Fibroblast of the aortic adventitia (primary cell): ENCODE results near the gene ZNF775. TPM values are rescaled to one million over a fixed set of nuclear protein-coding genes. Genes with fewer than 3 reads are reported as not detected.

Source experiments
- DNase-seq: peaks from one replicate; pipeline ENCODE4 v3.0.0-alpha.2; 2010; ENCODE audit warnings: low read depth
- H3K4me3 ChIP-seq: 2 replicates; pipeline ENCODE4 v1.5.1; 2011; ENCODE audit warnings: low read depth, mild to moderate bottlenecking, control low read depth, low read length, moderate library complexity
- total RNA-seq: library from RNA; depleted of rRNA; stranded (reverse); fragments of >200 nt; gene quantifications from 2 replicates; pipeline ENCODE4 v1.2.3, GENCODE V29; 2012; ENCODE audit warnings: low replicate concordance
- TF ChIP-seq, protein P1 (sequence below): IDR thresholded peaks from 2 replicates; pipeline ENCODE4 v1.5.1; 2011; ENCODE audit warnings: mild to moderate bottlenecking, low read length, control low read depth, inconsistent platforms; ENCODE audit not compliant: insufficient read depth

ZNF775 gene
- total RNA-seq, 1 donor: 2.8 TPM

DNA sequence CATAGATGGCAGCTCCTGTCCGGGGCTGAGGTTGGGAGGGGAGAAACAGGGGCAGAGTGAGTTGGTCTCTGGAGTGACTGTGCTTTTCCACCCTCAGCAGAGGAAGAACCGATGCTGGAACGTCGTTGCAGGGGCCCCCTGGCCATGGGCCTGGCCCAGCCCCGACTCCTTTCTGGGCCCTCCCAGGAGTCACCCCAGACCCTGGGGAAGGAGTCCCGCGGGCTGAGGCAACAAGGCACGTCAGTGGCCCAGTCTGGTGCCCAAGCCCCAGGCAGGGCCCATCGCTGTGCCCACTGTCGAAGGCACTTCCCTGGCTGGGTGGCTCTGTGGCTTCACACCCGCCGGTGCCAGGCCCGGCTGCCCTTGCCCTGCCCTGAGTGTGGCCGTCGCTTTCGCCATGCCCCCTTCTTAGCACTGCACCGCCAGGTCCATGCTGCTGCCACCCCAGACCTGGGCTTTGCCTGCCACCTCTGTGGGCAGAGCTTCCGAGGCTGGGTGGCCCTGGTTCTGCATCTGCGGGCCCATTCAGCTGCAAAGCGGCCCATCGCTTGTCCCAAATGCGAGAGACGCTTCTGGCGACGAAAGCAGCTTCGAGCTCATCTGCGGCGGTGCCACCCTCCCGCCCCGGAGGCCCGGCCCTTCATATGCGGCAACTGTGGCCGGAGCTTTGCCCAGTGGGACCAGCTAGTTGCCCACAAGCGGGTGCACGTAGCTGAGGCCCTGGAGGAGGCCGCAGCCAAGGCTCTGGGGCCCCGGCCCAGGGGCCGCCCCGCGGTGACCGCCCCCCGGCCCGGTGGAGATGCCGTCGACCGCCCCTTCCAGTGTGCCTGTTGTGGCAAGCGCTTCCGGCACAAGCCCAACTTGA is 7.8 kb upstream of the ZNF775 start:
- no peak overlapping the region for H3K4me3 ChIP-seq
- DNase-seq: no peak

DNA sequence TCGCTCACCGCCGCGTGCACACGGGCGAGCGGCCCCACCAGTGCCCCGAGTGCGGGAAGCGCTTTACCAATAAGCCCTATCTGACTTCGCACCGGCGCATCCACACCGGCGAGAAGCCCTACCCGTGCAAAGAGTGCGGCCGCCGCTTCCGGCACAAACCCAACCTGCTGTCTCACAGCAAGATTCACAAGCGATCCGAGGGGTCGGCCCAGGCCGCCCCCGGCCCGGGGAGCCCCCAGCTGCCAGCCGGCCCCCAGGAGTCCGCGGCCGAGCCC is 7.2 kb upstream of the ZNF775 start:
- H3K4me3 ChIP-seq: no peak overlapping the region
- TF ChIP-seq, protein P1, sequence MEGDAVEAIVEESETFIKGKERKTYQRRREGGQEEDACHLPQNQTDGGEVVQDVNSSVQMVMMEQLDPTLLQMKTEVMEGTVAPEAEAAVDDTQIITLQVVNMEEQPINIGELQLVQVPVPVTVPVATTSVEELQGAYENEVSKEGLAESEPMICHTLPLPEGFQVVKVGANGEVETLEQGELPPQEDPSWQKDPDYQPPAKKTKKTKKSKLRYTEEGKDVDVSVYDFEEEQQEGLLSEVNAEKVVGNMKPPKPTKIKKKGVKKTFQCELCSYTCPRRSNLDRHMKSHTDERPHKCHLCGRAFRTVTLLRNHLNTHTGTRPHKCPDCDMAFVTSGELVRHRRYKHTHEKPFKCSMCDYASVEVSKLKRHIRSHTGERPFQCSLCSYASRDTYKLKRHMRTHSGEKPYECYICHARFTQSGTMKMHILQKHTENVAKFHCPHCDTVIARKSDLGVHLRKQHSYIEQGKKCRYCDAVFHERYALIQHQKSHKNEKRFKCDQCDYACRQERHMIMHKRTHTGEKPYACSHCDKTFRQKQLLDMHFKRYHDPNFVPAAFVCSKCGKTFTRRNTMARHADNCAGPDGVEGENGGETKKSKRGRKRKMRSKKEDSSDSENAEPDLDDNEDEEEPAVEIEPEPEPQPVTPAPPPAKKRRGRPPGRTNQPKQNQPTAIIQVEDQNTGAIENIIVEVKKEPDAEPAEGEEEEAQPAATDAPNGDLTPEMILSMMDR: no peak
- DNase-seq: no peak

More for the DNA sequence above, 7.8 kb upstream of the ZNF775 start:
- TF ChIP-seq, protein P1: no peak

DNA sequence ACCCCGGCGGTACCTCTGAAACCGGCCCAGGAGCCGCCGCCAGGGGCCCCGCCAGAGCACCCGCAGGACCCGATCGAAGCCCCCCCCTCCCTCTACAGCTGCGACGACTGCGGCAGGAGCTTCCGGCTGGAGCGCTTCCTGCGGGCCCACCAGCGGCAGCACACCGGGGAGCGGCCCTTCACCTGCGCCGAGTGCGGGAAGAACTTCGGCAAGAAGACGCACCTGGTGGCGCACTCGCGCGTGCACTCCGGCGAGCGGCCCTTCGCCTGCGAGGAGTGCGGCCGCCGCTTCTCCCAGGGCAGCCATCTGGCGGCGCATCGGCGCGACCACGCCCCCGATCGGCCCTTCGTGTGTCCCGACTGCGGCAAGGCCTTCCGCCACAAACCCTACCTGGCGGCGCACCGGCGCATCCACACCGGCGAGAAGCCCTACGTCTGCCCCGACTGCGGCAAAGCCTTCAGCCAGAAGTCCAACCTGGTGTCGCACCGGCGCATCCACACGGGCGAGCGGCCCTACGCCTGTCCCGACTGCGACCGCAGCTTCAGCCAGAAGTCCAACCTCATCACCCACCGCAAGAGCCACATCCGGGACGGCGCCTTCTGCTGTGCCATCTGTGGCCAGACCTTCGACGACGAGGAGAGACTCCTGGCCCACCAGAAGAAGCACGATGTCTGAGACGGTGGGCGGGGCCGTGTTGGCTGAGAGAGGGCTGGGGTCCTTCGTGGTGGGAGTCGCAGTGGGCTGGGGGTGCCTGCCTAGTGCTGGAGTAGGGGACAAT is 6.7 kb upstream of the ZNF775 start:
- TF ChIP-seq, protein P1: no peak
- DNase-seq: no peak
- no peak overlapping the region for H3K4me3 ChIP-seq

DNA sequence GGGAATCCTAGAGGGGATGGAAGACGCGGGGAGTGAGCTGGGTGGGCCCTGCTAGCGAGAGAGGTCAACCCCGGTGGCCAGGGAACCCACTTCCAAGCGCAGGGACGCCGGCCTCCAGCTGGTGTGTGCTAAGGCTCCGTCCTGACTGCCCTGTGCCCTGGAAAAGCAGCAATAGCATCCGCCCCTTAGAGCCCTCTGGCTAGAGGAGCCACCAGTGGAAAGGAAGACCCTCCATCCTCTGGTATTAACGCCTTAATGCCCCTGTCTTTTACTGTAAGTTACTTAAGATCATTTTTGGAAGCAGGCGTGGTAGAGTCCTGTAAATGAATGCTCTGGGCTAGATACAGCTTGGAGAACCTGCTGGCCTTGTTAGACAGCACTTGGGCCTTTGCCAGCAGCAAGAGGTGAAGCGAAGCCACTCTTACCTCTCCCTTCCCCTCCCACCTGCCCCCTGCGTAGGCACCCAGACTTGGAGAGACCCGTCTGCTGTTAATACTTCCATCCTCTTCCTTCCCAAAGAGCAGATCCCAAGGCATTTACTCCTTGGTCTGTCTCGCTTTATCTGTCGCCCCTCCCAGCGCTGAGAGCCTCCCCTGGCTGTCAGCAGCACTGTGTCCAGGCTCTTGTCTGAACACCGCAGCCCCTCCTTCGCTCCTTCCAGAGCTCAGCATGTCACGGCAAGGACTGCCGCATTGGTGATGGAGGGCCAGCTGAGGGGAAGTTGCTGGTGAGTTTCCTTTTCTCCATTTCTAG is 5.9 kb upstream of the ZNF775 start:
- no peak for DNase-seq
- TF ChIP-seq, protein P1: no peak

DNA sequence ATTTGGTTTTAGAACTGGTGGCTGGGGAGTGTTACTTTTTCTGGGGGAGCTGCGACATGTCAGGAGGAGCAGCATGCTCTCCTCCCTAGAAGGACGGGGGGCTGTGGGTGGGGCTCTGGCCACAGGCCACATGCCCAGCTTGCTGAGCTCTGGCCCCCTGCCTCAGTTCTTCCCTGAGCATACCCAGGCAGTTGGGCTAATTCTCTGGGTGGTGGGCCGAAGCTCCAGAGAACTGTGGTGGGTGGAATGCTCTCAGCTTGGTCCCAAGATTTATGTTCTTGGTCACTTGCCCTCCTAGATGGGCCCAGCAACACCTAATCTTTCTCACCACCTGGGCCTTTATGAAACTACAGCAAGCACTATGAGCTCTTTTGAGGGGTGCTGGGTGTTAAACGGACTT is 5.1 kb upstream of the ZNF775 start:
- TF ChIP-seq, protein P1: no peak
- H3K4me3 ChIP-seq: no peak overlapping the region
- DNase-seq: no peak

More for the DNA sequence above, 5.9 kb upstream of the ZNF775 start:
- no peak overlapping the region for H3K4me3 ChIP-seq

DNA sequence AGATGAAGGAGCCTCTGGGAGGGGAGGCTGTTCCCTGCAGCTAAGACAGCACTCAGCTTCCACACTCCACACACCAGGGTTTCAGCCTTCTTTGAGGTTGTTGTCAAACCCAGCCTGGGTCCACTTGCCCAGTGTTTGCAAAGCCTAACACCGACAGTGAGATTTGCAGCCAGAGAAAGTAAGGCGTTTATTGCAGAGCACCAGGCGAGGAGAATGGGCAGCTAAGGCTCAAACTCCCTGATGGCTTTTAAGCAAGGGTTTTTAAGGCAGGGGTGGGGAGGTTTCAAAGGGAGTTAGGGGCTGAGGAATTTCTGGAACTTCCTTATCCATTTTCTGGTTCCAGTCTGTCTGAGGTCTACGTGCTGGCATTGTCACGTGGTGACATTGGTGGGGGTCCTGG is 4.7 kb upstream of the ZNF775 start:
- no peak for DNase-seq
- TF ChIP-seq, protein P1: no peak
- no peak overlapping the region for H3K4me3 ChIP-seq
